ENCODE measurements around the gene GGN. TPM values are rescaled to one million over a fixed set of nuclear protein-coding genes. Genes with fewer than 3 reads are reported as not detected.
"Not testable (repeated sequence)": the region's sequence is repeated elsewhere in the genome, so short reads cannot be mapped to it uniquely, and the experiment has no call there.

GGN gene
- total RNA-seq, 2 experiments from 2014 or later: not detected

GRCh38 chr19:38422438-38422837, 34.6 kb upstream of the GGN start:
- no peaks in the 10 kb centered on the region for H3K9me3 Mint-ChIP-seq
- POLR2A ChIA-PET: no interaction called here

GRCh38 chr19:38421856-38422255, 34.0 kb upstream of the GGN start:
- Mint-ChIP-seq H3K9me3 (no peaks in the 10 kb centered on the region), H3K27ac (no peak overlapping the region), H3K36me3 (no peaks in the 10 kb centered on the region), H3K4me1 (peaks cover 19% of the 10 kb centered on the region), H3K4me3 (no peak overlapping the region), H3K27me3 (peaks cover 3% of the 10 kb centered on the region)
- ATAC-seq (ENCODE audit: low read depth): no peak
- POLR2A ChIA-PET: no interaction called here
- DNase-seq: no peak

More at GRCh38 chr19:38422438-38422837, 34.6 kb upstream of the GGN start:
- H3K4me3 Mint-ChIP-seq: no peak overlapping the region
- H3K4me1 Mint-ChIP-seq: peaks cover 15% of the 10 kb centered on the region
- peaks cover 5% of the 10 kb centered on the region for H3K27me3 Mint-ChIP-seq
- DNase-seq (no peak), ATAC-seq (ENCODE audit: low read depth) (no peak)
- H3K36me3 Mint-ChIP-seq: no peaks in the 10 kb centered on the region
- H3K27ac Mint-ChIP-seq: no peak overlapping the region

- Mint-ChIP-seq H3K27me3 (peaks cover 2% of the 10 kb centered on the region), H3K36me3 (no peaks in the 10 kb centered on the region), H3K27ac (no peak overlapping the region), H3K9me3 (no peaks in the 10 kb centered on the region), H3K4me3 (no peak overlapping the region), H3K4me1 (peaks cover 20% of the 10 kb centered on the region)
- ATAC-seq (ENCODE audit: low read depth) (no peak), DNase-seq (no peak)
- POLR2A ChIA-PET: no interaction called here
Measured at GRCh38 chr19:38420935-38421334, 33.1 kb upstream of the GGN start.

GRCh38 chr19:38417544-38418506, 30.0 kb upstream of the GGN start:
- no peaks in the 10 kb centered on the region for H3K36me3 Mint-ChIP-seq
- ATAC-seq (ENCODE audit: low read depth) (peak; percentile 90), DNase-seq (peak; percentile 75)
- POLR2A ChIA-PET: interaction anchor here (1.1 kb wide), 1 partner anchor 14 kb away, joined by 4 read pairs; the partner anchor contains the start of gene FAM98C
- no peaks in the 10 kb centered on the region for H3K9me3 Mint-ChIP-seq
- peak overlapping the region; percentile 77 for H3K4me3 Mint-ChIP-seq
- H3K27me3 Mint-ChIP-seq: peaks cover 2% of the 10 kb centered on the region
- peaks cover 17% of the 10 kb centered on the region for H3K4me1 Mint-ChIP-seq
- H3K27ac Mint-ChIP-seq: peak overlapping the region; percentile 82

GRCh38 chr19:38417146-38417543, 29.3 kb upstream of the GGN start:
- POLR2A ChIA-PET: interaction anchor here (1.1 kb wide), 1 partner anchor 14 kb away, joined by 4 read pairs; the partner anchor contains the start of gene FAM98C

GRCh38 chr19:38413416-38413815, 25.6 kb upstream of the GGN start:
- peaks cover 14% of the 10 kb centered on the region for H3K4me1 Mint-ChIP-seq
- no peak for ATAC-seq (ENCODE audit: low read depth)

More at GRCh38 chr19:38417146-38417543, 29.3 kb upstream of the GGN start:
- peak overlapping the region; percentile 82 for H3K27ac Mint-ChIP-seq
- peaks cover 2% of the 10 kb centered on the region for H3K27me3 Mint-ChIP-seq
- H3K36me3 Mint-ChIP-seq: no peaks in the 10 kb centered on the region
- no peaks in the 10 kb centered on the region for H3K9me3 Mint-ChIP-seq
- H3K4me1 Mint-ChIP-seq: peaks cover 17% of the 10 kb centered on the region
- H3K4me3 Mint-ChIP-seq: peak overlapping the region; percentile 77
- ATAC-seq (ENCODE audit: low read depth) (no peak), DNase-seq (no peak)

GRCh38 chr19:38412961-38413360, 25.1 kb upstream of the GGN start:
- Mint-ChIP-seq H3K9me3 (no peaks in the 10 kb centered on the region), H3K4me1 (peaks cover 13% of the 10 kb centered on the region), H3K27ac (no peak overlapping the region), H3K27me3 (no peaks in the 10 kb centered on the region), H3K4me3 (no peak overlapping the region), H3K36me3 (peaks cover 2% of the 10 kb centered on the region)
- ATAC-seq (ENCODE audit: low read depth) (no peak), DNase-seq (no peak)
- POLR2A ChIA-PET: interaction anchor here (1.0 to 1.2 kb wide), 2 partner anchors 9 kb away, joined by 3 to 4 read pairs; partner anchors contain the start of gene FAM98C

More at GRCh38 chr19:38413416-38413815, 25.6 kb upstream of the GGN start:
- peaks cover 2% of the 10 kb centered on the region for H3K36me3 Mint-ChIP-seq
- no peak overlapping the region for H3K27ac Mint-ChIP-seq
- POLR2A ChIA-PET: interaction anchor here (1.0 kb wide), 1 partner anchor 10 kb away, joined by 3 read pairs; no protein-coding TSS in a partner anchor
- no peaks in the 10 kb centered on the region for H3K27me3 Mint-ChIP-seq
- H3K9me3 Mint-ChIP-seq: no peaks in the 10 kb centered on the region
- DNase-seq: no peak
- H3K4me3 Mint-ChIP-seq: no peak overlapping the region

GRCh38 chr19:38412491-38412890, 24.7 kb upstream of the GGN start:
- H3K4me1 Mint-ChIP-seq: peaks cover 8% of the 10 kb centered on the region
- no peak for DNase-seq
- no peak overlapping the region for H3K4me3 Mint-ChIP-seq
- peaks cover 2% of the 10 kb centered on the region for H3K36me3 Mint-ChIP-seq
- no peaks in the 10 kb centered on the region for H3K9me3 Mint-ChIP-seq
- H3K27ac Mint-ChIP-seq: no peak overlapping the region
- POLR2A ChIA-PET: interaction anchor here (1.2 kb wide), 1 partner anchor 9 kb away, joined by 4 read pairs; the partner anchor contains the start of gene FAM98C
- ATAC-seq (ENCODE audit: low read depth): no peak
- H3K27me3 Mint-ChIP-seq: no peaks in the 10 kb centered on the region

- H3K9me3 Mint-ChIP-seq: not testable (repeated sequence)
Measured at GRCh38 chr19:38411898-38412297, 24.1 kb upstream of the GGN start.

GRCh38 chr19:38411041-38411712, 23.3 kb upstream of the GGN start:
- no peak for ATAC-seq (ENCODE audit: low read depth)
- Mint-ChIP-seq H3K4me3 (no peak overlapping the region), H3K4me1 (no peaks in the 10 kb centered on the region), H3K27ac (no peak overlapping the region), H3K36me3 (peaks cover 6% of the 10 kb centered on the region), H3K9me3 (no peaks in the 10 kb centered on the region), H3K27me3 (no peaks in the 10 kb centered on the region)
- POLR2A ChIA-PET: interaction anchor here (1.6 kb wide), 1 partner anchor 15 kb away, joined by 5 read pairs; no protein-coding TSS in a partner anchor
- DNase-seq: no peak

More at GRCh38 chr19:38411898-38412297, 24.1 kb upstream of the GGN start:
- H3K27ac Mint-ChIP-seq; ATAC-seq (ENCODE audit: low read depth); H3K4me1 Mint-ChIP-seq; H3K36me3 Mint-ChIP-seq; DNase-seq; H3K27me3 Mint-ChIP-seq; H3K4me3 Mint-ChIP-seq: not testable (repeated sequence)
- POLR2A ChIA-PET: interaction anchor here (1.2 kb wide), 1 partner anchor 8 kb away, joined by 4 read pairs; the partner anchor contains the start of gene FAM98C

- not testable (repeated sequence) for H3K27me3 Mint-ChIP-seq; H3K27ac Mint-ChIP-seq; H3K9me3 Mint-ChIP-seq; H3K36me3 Mint-ChIP-seq; DNase-seq; ATAC-seq (ENCODE audit: low read depth); H3K4me1 Mint-ChIP-seq; H3K4me3 Mint-ChIP-seq
- POLR2A ChIA-PET: interaction anchor here (0.7 to 1.6 kb wide), 2 partner anchors 15 kb away, joined by 3 to 5 read pairs; no protein-coding TSS in a partner anchor
Measured at GRCh38 chr19:38410407-38410806, 22.6 kb upstream of the GGN start.

GRCh38 chr19:38409631-38410133, 21.8 kb upstream of the GGN start:
- Mint-ChIP-seq H3K27ac (no peak overlapping the region), H3K9me3 (no peaks in the 10 kb centered on the region), H3K36me3 (peaks cover 11% of the 10 kb centered on the region), H3K4me1 (no peaks in the 10 kb centered on the region), H3K4me3 (no peak overlapping the region), H3K27me3 (no peaks in the 10 kb centered on the region)
- DNase-seq: no peak
- POLR2A ChIA-PET: interaction anchor here (0.5 to 1.6 kb wide), 3 partner anchors 14 to 937 kb away, joined by 3 to 5 read pairs (median 4); no protein-coding TSS in a partner anchor
- ATAC-seq (ENCODE audit: low read depth): no peak

- peaks cover 6% of the 10 kb centered on the region for H3K4me1 Mint-ChIP-seq
- peak overlapping the region; percentile 37 for H3K4me3 Mint-ChIP-seq
- H3K27ac Mint-ChIP-seq: peak overlapping the region; percentile 42
- H3K9me3 Mint-ChIP-seq: no peaks in the 10 kb centered on the region
- H3K27me3 Mint-ChIP-seq: peaks cover 6% of the 10 kb centered on the region
- POLR2A ChIA-PET: no interaction called here
- ATAC-seq (ENCODE audit: low read depth) (no peak), DNase-seq (no peak)
- peaks cover 12% of the 10 kb centered on the region for H3K36me3 Mint-ChIP-seq
Measured at GRCh38 chr19:38405276-38405675, 17.4 kb upstream of the GGN start.

Data from activated naive CD8-positive, alpha-beta T cell treated with anti-CD3 and anti-CD28 coated beads, Interleukin-2, amount 10 ng/mL, durations not matched to agents 7 days and 5 days (primary cell).